Liver (tissue), 9 donors: ENCODE data around the gene HCN3. TPM values are rescaled to one million over a fixed set of nuclear protein-coding genes. Genes with fewer than 3 reads are reported as not detected.
"Not testable (repeated sequence)": the region's sequence is repeated elsewhere in the genome, so short reads cannot be mapped to it uniquely, and the experiment has no call there.

Experiments used
- DNase-seq: peaks from one replicate; pipeline ENCODE4 v3.0.0-alpha.2; 2017; ENCODE audit warnings: low spot score
- H3K27ac ChIP-seq, 2 donors: one replicate each; pipeline ENCODE4 v1.7.0; 2013; ENCODE audit warnings: inconsistent platforms in 2 of 2, low read length in 2 of 2, control low read depth in 1 of 2, low read depth in 1 of 2, mild to moderate bottlenecking in 1 of 2
- H3K27me3 ChIP-seq, 4 donors: one replicate each; pipeline versions ENCODE4 v1.6.1 to v1.7.0; 2013; ENCODE audit warnings: low read length in 3 of 4, inconsistent platforms in 1 of 4, mild to moderate bottlenecking in 1 of 4, moderate library complexity in 1 of 4; ENCODE audit not compliant: control insufficient read depth in 4 of 4, insufficient read depth in 4 of 4
- H3K36me3 ChIP-seq, 4 donors: one replicate each; pipeline versions ENCODE4 v1.6.1 to v1.7.0; 2013; ENCODE audit warnings: low read length in 3 of 4, mild to moderate bottlenecking in 3 of 4, low read depth in 1 of 4, moderate library complexity in 1 of 4; ENCODE audit not compliant: control insufficient read depth in 4 of 4, insufficient read depth in 3 of 4
- H3K4me1 ChIP-seq, 4 donors: one replicate each; pipeline versions ENCODE4 v1.6.1 to v1.7.0; 2013; ENCODE audit warnings: low read length in 3 of 4, mild to moderate bottlenecking in 3 of 4, moderate library complexity in 1 of 4; ENCODE audit not compliant: control insufficient read depth in 4 of 4, insufficient read depth in 4 of 4
- H3K4me3 ChIP-seq, 3 donors: one replicate each; pipeline versions ENCODE4 v1.6.1 to v1.7.0; 2013; ENCODE audit warnings: low read length in 3 of 3, control low read depth in 1 of 3, low read depth in 1 of 3, mild to moderate bottlenecking in 1 of 3
- H3K9ac ChIP-seq, 2 donors: one replicate each; pipeline ENCODE4 v1.7.0; 2013; ENCODE audit warnings: low read length in 2 of 2, mild to moderate bottlenecking in 2 of 2, moderate library complexity in 2 of 2, control low read depth in 1 of 2, low read depth in 1 of 2
- H3K9me3 ChIP-seq, 4 donors: one replicate each; pipeline versions ENCODE4 v1.6.1 to v1.7.0; 2013; ENCODE audit warnings: low read length in 3 of 4; ENCODE audit not compliant: control insufficient read depth in 4 of 4
- FOXA1 ChIP-seq: IDR thresholded peaks from 2 replicates; pipeline ENCODE4 v1.6.1; 2016; ENCODE audit warnings: antibody characterized with exemption
- FOXA2 ChIP-seq: IDR thresholded peaks from 2 replicates; pipeline ENCODE4 v1.6.1; 2016; ENCODE audit warnings: antibody characterized with exemption
- GABPA ChIP-seq, 2 donors: IDR thresholded peaks in 1 of 2; conservative IDR thresholded peaks in 1 of 2; 2 replicates each; pipeline ENCODE4 v1.6.1; 2016; ENCODE audit warnings: antibody characterized with exemption in 2 of 2, mild to moderate bottlenecking in 1 of 2, moderate library complexity in 1 of 2
- HNF4A ChIP-seq, 2 donors: conservative IDR thresholded peaks; 2 replicates each; pipeline ENCODE4 v1.6.1; 2016; ENCODE audit warnings: antibody characterized with exemption in 2 of 2, mild to moderate bottlenecking in 2 of 2
- HNF4G ChIP-seq: IDR thresholded peaks from 2 replicates; pipeline ENCODE4 v1.6.1; 2016; ENCODE audit warnings: antibody characterized with exemption
- NR2F2 ChIP-seq: IDR thresholded peaks from 2 replicates; pipeline ENCODE4 v1.6.1; 2016; ENCODE audit warnings: antibody characterized with exemption
- RAD21 ChIP-seq, 2 donors: IDR thresholded peaks; 2 replicates each; pipeline ENCODE4 v1.6.1; 2016; ENCODE audit warnings: antibody characterized with exemption in 2 of 2, mild to moderate bottlenecking in 2 of 2
- SP1 ChIP-seq: IDR thresholded peaks from 2 replicates; pipeline ENCODE4 v1.6.1; 2018; ENCODE audit warnings: antibody characterized with exemption, mild to moderate bottlenecking
- YY1 ChIP-seq: IDR thresholded peaks from 2 replicates; pipeline ENCODE4 v1.6.1; 2016; ENCODE audit warnings: antibody characterized with exemption, mild to moderate bottlenecking
- WGBS: extraction: QIAGEN DNeasy Blood & Tissue Kit; methylation state at CpG from one replicate; pipeline ENCODE4 v1.1.7; 2013; 5-methylcytosine and 5-hydroxymethylcytosine counted together
- polyA plus RNA-seq, 2 donors: library from polyadenylated mRNA; stranded (reverse) in 1 of 2; unstranded in 1 of 2; fragments of 200-250 nt in 1 of 2; fragments of >200 nt in 1 of 2; fragmentation: Nextera tagmentation in 1 of 2; extraction: Ambion mirVana in 1 of 2; gene quantifications; one replicate each; pipeline versions ENCODE4 v1.2.1 to v1.2.3, GENCODE V29; 2013 to 2015
- total RNA-seq, 2 donors: library from RNA; depleted of rRNA; stranded (reverse); fragments of >200 nt; gene quantifications; one replicate each; pipeline ENCODE4 v1.2.3, GENCODE V29; 2014
- TF ChIP-seq, protein P1 (sequence below): IDR thresholded peaks from 2 replicates; pipeline ENCODE4 v1.6.1; 2016; ENCODE audit warnings: antibody characterized with exemption
- TF ChIP-seq, protein P2 (sequence below): IDR thresholded peaks from 2 replicates; pipeline ENCODE4 v1.6.1; 2016; ENCODE audit warnings: antibody characterized with exemption
- TF ChIP-seq, protein P3 (sequence below): IDR thresholded peaks from 2 replicates; pipeline ENCODE4 v1.6.1; 2016; ENCODE audit warnings: antibody characterized with exemption, mild to moderate bottlenecking
- donor health status: healthy.
- donor health status: healthy.
- donor health status: healthy.
- donor health status: healthy.
- donor health status: healthy.

HCN3 gene
- total and polyA plus RNA-seq, 4 donors: 0.33 to 1.5 (median 0.93) TPM

DNA sequence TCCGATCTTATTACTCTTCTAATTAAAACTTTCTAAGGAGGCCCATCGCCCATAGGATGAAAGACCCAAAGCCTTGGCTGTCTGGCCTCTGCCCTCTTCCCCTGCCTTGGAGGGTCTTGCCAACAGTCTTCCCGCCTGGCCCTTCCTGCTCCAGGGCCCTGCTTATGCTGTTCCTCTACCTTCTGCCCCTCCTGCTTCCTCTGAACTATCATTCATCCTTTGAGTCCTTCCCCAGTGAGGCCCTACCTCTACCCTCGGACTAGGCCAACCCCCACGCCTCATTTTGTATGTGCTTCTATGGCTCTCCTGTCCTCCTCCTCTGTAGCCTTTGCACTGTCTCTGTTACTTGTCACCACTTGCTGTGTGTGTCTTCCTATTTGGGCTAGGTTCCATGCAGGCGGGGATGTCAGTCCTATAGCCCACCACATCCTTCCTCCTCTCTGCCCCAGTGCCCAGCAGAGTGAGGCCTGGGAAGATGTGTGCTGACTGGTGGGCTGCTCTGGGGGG, 48.8 kb downstream of the HCN3 start:
- WGBS: 87% methylated on average over 6 of the region's 6 CpGs
- Histone ChIP-seq H3K27me3 (no peaks in the 10 kb centered on the region), H3K9me3 (no peaks in the 10 kb centered on the region), H3K4me1 (peaks cover 2 to 30% (median 22%) of the 10 kb centered on the region in 4 donors), H3K36me3 (peaks cover 5 to 18% (median 9%) of the 10 kb centered on the region in 4 donors), H3K27ac (no peak overlapping the region), H3K9ac (no peak overlapping the region), H3K4me3 (no peak overlapping the region)
- TF ChIP-seq GABPA (IDR thresholded peaks at IDR 0.05 in 1 of 2, conservative IDR thresholded peaks at IDR 0.05 in 1 of 2) (no peak), FOXA2 (no peak), RAD21 (IDR thresholded peaks at IDR 0.05) (no peak), YY1 (no peak), HNF4A (conservative IDR thresholded peaks at IDR 0.05) (no peak), HNF4G (no peak), FOXA1 (no peak)
- TF ChIP-seq, protein P1, sequence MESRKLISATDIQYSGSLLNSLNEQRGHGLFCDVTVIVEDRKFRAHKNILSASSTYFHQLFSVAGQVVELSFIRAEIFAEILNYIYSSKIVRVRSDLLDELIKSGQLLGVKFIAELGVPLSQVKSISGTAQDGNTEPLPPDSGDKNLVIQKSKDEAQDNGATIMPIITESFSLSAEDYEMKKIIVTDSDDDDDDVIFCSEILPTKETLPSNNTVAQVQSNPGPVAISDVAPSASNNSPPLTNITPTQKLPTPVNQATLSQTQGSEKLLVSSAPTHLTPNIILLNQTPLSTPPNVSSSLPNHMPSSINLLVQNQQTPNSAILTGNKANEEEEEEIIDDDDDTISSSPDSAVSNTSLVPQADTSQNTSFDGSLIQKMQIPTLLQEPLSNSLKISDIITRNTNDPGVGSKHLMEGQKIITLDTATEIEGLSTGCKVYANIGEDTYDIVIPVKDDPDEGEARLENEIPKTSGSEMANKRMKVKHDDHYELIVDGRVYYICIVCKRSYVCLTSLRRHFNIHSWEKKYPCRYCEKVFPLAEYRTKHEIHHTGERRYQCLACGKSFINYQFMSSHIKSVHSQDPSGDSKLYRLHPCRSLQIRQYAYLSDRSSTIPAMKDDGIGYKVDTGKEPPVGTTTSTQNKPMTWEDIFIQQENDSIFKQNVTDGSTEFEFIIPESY: no peak
- TF ChIP-seq, protein P2, sequence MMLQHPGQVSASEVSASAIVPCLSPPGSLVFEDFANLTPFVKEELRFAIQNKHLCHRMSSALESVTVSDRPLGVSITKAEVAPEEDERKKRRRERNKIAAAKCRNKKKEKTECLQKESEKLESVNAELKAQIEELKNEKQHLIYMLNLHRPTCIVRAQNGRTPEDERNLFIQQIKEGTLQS: no peak
- DNase-seq: no peak

DNA sequence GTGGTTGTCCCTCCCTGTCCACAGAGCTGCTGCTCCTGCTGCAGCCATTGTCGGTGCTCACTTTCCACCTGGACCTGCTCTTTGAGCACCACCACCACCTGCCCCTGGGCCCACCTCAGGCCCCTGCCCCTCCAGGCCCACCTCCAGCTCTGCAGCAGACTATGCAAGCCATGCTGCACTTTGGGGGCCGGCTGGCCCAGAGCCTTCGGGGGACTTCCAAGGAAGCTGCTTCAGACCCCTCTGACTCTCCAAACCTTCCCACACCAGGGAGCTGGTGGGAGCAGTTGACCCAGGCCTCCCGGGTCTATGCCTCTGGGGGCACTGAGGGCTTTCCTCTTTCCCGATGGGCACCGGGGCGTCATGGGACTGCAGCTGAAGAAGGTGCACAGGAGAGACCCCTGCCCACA, 49.4 kb downstream of the HCN3 start:
- Histone ChIP-seq H3K4me3 (no peak overlapping the region), H3K9ac (no peak overlapping the region), H3K36me3 (peaks cover 5 to 22% (median 12%) of the 10 kb centered on the region in 4 donors), H3K4me1 (peaks cover 2 to 29% (median 21%) of the 10 kb centered on the region in 4 donors), H3K27ac (no peak overlapping the region), H3K27me3 (no peaks in the 10 kb centered on the region), H3K9me3 (no peaks in the 10 kb centered on the region)
- 96% methylated on average over 7 of the region's 7 CpGs for WGBS
- DNase-seq: no peak
- TF ChIP-seq NR2F2 (no peak), FOXA2 (no peak)

DNA sequence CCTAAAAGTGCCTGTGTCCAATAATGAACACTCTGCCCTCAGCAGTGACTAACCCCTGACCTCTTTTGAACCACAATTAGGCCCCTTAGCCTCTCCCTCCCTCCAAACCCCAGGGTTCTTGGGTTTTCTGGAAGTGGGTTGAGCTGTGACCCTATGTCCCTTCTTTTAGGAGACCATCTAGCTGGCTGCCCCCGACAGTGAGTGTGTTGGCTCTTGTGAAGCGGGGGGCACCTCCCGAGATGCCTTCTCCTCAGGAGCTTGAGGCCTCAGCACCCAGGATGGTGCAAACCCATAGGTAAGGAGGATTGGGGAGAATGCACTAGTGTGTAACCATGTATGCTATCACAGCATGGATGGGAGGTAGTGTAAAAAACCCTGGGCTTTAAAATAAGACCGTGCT, 50.7 kb downstream of the HCN3 start:
- Histone ChIP-seq H3K27ac (no peak overlapping the region), H3K4me1 (peaks cover 0 to 21% (median 13%) of the 10 kb centered on the region in 4 donors), H3K36me3 (peaks cover 5 to 22% (median 12%) of the 10 kb centered on the region in 4 donors), H3K4me3 (no peak overlapping the region), H3K9me3 (no peaks in the 10 kb centered on the region), H3K9ac (no peak overlapping the region), H3K27me3 (no peaks in the 10 kb centered on the region)
- no peak for TF ChIP-seq SP1
- TF ChIP-seq, protein P3, sequence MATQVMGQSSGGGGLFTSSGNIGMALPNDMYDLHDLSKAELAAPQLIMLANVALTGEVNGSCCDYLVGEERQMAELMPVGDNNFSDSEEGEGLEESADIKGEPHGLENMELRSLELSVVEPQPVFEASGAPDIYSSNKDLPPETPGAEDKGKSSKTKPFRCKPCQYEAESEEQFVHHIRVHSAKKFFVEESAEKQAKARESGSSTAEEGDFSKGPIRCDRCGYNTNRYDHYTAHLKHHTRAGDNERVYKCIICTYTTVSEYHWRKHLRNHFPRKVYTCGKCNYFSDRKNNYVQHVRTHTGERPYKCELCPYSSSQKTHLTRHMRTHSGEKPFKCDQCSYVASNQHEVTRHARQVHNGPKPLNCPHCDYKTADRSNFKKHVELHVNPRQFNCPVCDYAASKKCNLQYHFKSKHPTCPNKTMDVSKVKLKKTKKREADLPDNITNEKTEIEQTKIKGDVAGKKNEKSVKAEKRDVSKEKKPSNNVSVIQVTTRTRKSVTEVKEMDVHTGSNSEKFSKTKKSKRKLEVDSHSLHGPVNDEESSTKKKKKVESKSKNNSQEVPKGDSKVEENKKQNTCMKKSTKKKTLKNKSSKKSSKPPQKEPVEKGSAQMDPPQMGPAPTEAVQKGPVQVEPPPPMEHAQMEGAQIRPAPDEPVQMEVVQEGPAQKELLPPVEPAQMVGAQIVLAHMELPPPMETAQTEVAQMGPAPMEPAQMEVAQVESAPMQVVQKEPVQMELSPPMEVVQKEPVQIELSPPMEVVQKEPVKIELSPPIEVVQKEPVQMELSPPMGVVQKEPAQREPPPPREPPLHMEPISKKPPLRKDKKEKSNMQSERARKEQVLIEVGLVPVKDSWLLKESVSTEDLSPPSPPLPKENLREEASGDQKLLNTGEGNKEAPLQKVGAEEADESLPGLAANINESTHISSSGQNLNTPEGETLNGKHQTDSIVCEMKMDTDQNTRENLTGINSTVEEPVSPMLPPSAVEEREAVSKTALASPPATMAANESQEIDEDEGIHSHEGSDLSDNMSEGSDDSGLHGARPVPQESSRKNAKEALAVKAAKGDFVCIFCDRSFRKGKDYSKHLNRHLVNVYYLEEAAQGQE: no peak
- TF ChIP-seq, protein P2: no peak
- no peak for DNase-seq
- 93% methylated on average over 4 of the region's 4 CpGs for WGBS

DNA sequence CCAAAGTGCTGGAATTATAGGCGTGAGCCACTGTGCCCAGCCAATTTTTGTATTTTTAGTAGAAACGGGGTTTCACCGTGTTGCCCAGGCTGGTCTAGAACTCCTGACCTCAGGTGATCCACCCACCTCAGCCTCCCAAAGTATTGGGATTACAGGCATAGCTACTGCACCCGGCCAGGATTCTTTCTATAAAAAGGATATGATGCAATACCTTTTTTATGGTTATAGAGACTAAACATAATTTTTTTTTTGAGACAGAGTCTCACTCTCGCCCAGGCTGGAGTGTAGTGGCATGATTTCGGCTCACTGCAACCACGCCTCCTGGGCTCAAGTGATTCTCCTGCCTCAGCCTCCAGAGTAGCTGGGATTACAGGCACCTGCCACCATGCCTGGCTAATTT, 51.6 kb downstream of the HCN3 start:
- H3K27ac ChIP-seq, H3K9me3 ChIP-seq, H3K4me3 ChIP-seq, H3K27me3 ChIP-seq, H3K9ac ChIP-seq, DNase-seq: not testable (repeated sequence)
- Histone ChIP-seq H3K4me1 (peaks cover 0 to 19% (median 12%) of the 10 kb centered on the region in 4 donors), H3K36me3 (peaks cover 5 to 22% (median 12%) of the 10 kb centered on the region in 4 donors)
- 90% methylated on average over 7 of the region's 7 CpGs for WGBS
